ENCODE results near the gene NXPE4. TPM values are rescaled to one million over a fixed set of nuclear protein-coding genes. Genes with fewer than 3 reads are reported as not detected.
"Not testable (repeated sequence)": the region's sequence is repeated elsewhere in the genome, so short reads cannot be mapped to it uniquely, and the experiment has no call there.

Gene NXPE4
- total RNA-seq (2021): not detected in 2 replicates
- long read RNA-seq: 0 reads

GRCh38 chr11:114595571-114595970 lies at the start of gene NXPE4:
Gene NXPE4, minus strand, starts transcription at chr11:114595786. Its CDS starts 1,027 bp downstream, at chr11:114594759.
- no peak within 1 kb of the TSS for H2BK20ac ChIP-seq (ENCODE audit: low read depth, low read length, poor library complexity, severe bottlenecking)
- no peak within 1 kb of the TSS for H3K4me3 Mint-ChIP-seq
- no CpG with 5 or more reads among the region's 2 CpGs for WGBS (ENCODE audit: extremely low coverage, insufficient read length, low lambda C conversion rate)
- no peaks in the 10 kb centered on the region for H3K27me3 ChIP-seq (ENCODE audit: insufficient read depth, low read length)
- no peaks in the 10 kb centered on the region for H3K4me1 Mint-ChIP-seq
- H3K9ac ChIP-seq (ENCODE audit: extremely low read depth, insufficient read length, low read length): no peak within 1 kb of the TSS
- H3K4me1 ChIP-seq (ENCODE audit: insufficient read depth, low read length): no peaks in the 10 kb centered on the region
- no peak within 1 kb of the TSS for H3K14ac ChIP-seq (ENCODE audit: insufficient read depth, low read length)
- no peak within 1 kb of the TSS for H3K4me2 ChIP-seq (ENCODE audit: insufficient read depth, insufficient read length, low read length)
- H3K79me1 ChIP-seq (ENCODE audit: insufficient read depth, low read depth, low read length, poor library complexity, severe bottlenecking): no peaks in the 10 kb centered on the region
- no peaks in the 10 kb centered on the region for H3K27me3 Mint-ChIP-seq (ENCODE audit: low read depth)
- no peak within 1 kb of the TSS for H3K27ac ChIP-seq (ENCODE audit: insufficient read length, low read depth, low read length)
- no peaks in the 10 kb centered on the region; the same call in 1 of the 2 replicates for H3K79me2 ChIP-seq (ENCODE audit: insufficient read depth, low read length)
- no peak within 1 kb of the TSS for H4K5ac ChIP-seq (ENCODE audit: insufficient read length, low read depth, low read length)
- no peaks in the 10 kb centered on the region for H3K9me3 ChIP-seq (ENCODE audit: control insufficient read depth, low read depth, low read length)
- no peak within 1 kb of the TSS for H3K18ac ChIP-seq (ENCODE audit: insufficient read length, low read depth, low read length)
- H3K56ac ChIP-seq (ENCODE audit: insufficient read length, low read depth, low read length): no peak within 1 kb of the TSS
- no peak within 1 kb of the TSS for H3K23ac ChIP-seq (ENCODE audit: insufficient read length, low read depth, low read length)
- H3K23me2 ChIP-seq (ENCODE audit: insufficient read length, low read depth, low read length, poor library complexity, severe bottlenecking): no peaks in the 10 kb centered on the region
- no peak within 1 kb of the TSS for H3K4ac ChIP-seq (ENCODE audit: low read depth, low read length)
- H4K20me1 ChIP-seq (ENCODE audit: control insufficient read depth, insufficient read depth, insufficient read length): no peaks in the 10 kb centered on the region
- no peak for DNase-seq
- no peaks in the 10 kb centered on the region for H3K9me3 Mint-ChIP-seq
- H2AFZ ChIP-seq (ENCODE audit: low read length): no peak within 1 kb of the TSS
- H3K27ac Mint-ChIP-seq: no peak within 1 kb of the TSS
- no peak for TF ChIP-seq CTCF (conservative IDR thresholded peaks at IDR 0.05)
- H2BK120ac ChIP-seq (ENCODE audit: low read depth, low read length, poor library complexity, severe bottlenecking): no peak within 1 kb of the TSS
- H3T11ph ChIP-seq (ENCODE audit: low read length): no peak within 1 kb of the TSS
- no peak within 1 kb of the TSS for H4K8ac ChIP-seq (replicated peaks; ENCODE audit: insufficient read length, low read depth, low read length)
- no peak within 1 kb of the TSS for H2BK15ac ChIP-seq (ENCODE audit: low read depth, low read length)
- no peak within 1 kb of the TSS for H2BK12ac ChIP-seq (ENCODE audit: insufficient read length, low read depth, low read length)
- no peak within 1 kb of the TSS for H2BK5ac ChIP-seq (ENCODE audit: insufficient read length, low read length)
- H2AK5ac ChIP-seq (ENCODE audit: insufficient read length, low read length): no peak within 1 kb of the TSS
- no peaks in the 10 kb centered on the region for H3K36me3 Mint-ChIP-seq (ENCODE audit: insufficient read depth in 1 of 3, low read depth in 3 of 3)
- no peak within 1 kb of the TSS for H4K91ac ChIP-seq (ENCODE audit: insufficient read length, low read depth, low read length)

DNA sequence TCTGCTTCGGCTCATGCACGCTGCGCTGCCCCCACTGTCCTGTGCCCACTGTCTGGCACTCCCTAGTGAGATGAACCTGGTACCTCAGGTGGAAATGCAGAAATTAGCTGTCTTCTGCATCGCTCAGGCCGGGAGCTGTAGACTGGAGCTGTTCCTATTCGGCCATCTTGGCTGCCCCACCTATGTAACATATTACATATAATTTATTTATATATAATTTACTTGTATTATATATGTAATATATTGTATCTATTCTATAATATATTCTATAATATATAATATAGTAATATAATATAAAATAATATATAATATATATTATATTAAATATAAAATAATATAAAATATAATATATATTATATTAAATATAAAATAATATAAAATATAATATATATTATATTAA lies 43.9 kb upstream of the NXPE4 start:
- H3K27me3 ChIP-seq (ENCODE audit: insufficient read depth, low read length); H2BK12ac ChIP-seq (ENCODE audit: insufficient read length, low read depth, low read length); H3K4ac ChIP-seq (ENCODE audit: low read depth, low read length); H2AK5ac ChIP-seq (ENCODE audit: insufficient read length, low read length); H3K18ac ChIP-seq (ENCODE audit: insufficient read length, low read depth, low read length); DNase-seq; H3K79me1 ChIP-seq (ENCODE audit: insufficient read depth, low read depth, low read length, poor library complexity, severe bottlenecking); H2BK120ac ChIP-seq (ENCODE audit: low read depth, low read length, poor library complexity, severe bottlenecking); H3K23me2 ChIP-seq (ENCODE audit: insufficient read length, low read depth, low read length, poor library complexity, severe bottlenecking); H3T11ph ChIP-seq (ENCODE audit: low read length); H3K4me1 Mint-ChIP-seq; H3K56ac ChIP-seq (ENCODE audit: insufficient read length, low read depth, low read length); H3K23ac ChIP-seq (ENCODE audit: insufficient read length, low read depth, low read length); H2BK5ac ChIP-seq (ENCODE audit: insufficient read length, low read length); H3K4me1 ChIP-seq (ENCODE audit: insufficient read depth, low read length); H3K14ac ChIP-seq (ENCODE audit: insufficient read depth, low read length); H3K79me2 ChIP-seq (ENCODE audit: insufficient read depth, low read length); H2BK20ac ChIP-seq (ENCODE audit: low read depth, low read length, poor library complexity, severe bottlenecking); H3K27me3 Mint-ChIP-seq (ENCODE audit: low read depth); H3K27ac Mint-ChIP-seq; H4K8ac ChIP-seq (replicated peaks; ENCODE audit: insufficient read length, low read depth, low read length); H2AFZ ChIP-seq (ENCODE audit: low read length); H4K91ac ChIP-seq (ENCODE audit: insufficient read length, low read depth, low read length); H2BK15ac ChIP-seq (ENCODE audit: low read depth, low read length); H3K4me2 ChIP-seq (ENCODE audit: insufficient read depth, insufficient read length, low read length); H3K27ac ChIP-seq (ENCODE audit: insufficient read length, low read depth, low read length); H4K5ac ChIP-seq (ENCODE audit: insufficient read length, low read depth, low read length); H4K20me1 ChIP-seq (ENCODE audit: control insufficient read depth, insufficient read depth, insufficient read length); H3K4me3 Mint-ChIP-seq; H3K9me3 ChIP-seq (ENCODE audit: control insufficient read depth, low read depth, low read length); H3K9ac ChIP-seq (ENCODE audit: extremely low read depth, insufficient read length, low read length): not testable (repeated sequence)
- no CpG with 5 or more reads among the region's 6 CpGs for WGBS (ENCODE audit: extremely low coverage, insufficient read length, low lambda C conversion rate)
- Mint-ChIP-seq H3K36me3 (ENCODE audit: insufficient read depth in 1 of 3, low read depth in 3 of 3) (peaks cover 0 to 12% (median 10%) of the 10 kb centered on the region in 3 experiments; a peak in 3 of 7 replicates), H3K9me3 (peaks cover 15 to 19% of the 10 kb centered on the region in 2 experiments)
